Prostate gland (tissue), 2 donors: ENCODE data around the gene DTX2.
"Not testable (repeated sequence)": the region's sequence is repeated elsewhere in the genome, so short reads cannot be mapped to it uniquely, and the experiment has no call there.

ENCODE experiments used
- CTCF ChIP-seq, 4 experiments: fragments of 200-600 bp in 2 of 4; fragments of 450-650 bp in 2 of 4; sonication (generic) in 2 of 4; IDR thresholded peaks; 1 replicate in 3 of 4; 2 replicates in 1 of 4; pipeline ENCODE4 v1.5.1; 2016 to 2019; ENCODE audit warnings: antibody characterized with exemption in 4 of 4, mild to moderate bottlenecking in 2 of 4, moderate library complexity in 2 of 4
- POLR2A ChIP-seq: fragments of 450-650 bp; IDR thresholded peaks from one replicate; pipeline ENCODE4 v1.6.1; 2016; ENCODE audit warnings: antibody characterized with exemption, mild to moderate bottlenecking

GRCh38 chr7:76526183-76526582 is 64.7 kb downstream of the DTX2 start:
- not testable (repeated sequence) for TF ChIP-seq CTCF (IDR thresholded peaks at IDR 0.05); POLR2A
